Keratinocyte (primary cell): Measurements from ENCODE around the gene STBD1. TPM values are rescaled to one million over a fixed set of nuclear protein-coding genes. Genes with fewer than 3 reads are reported as not detected.

Experiments used
- DNase-seq: peaks from one replicate; pipeline ENCODE4 v3.0.0-alpha.2; 2011; ENCODE audit warnings: low read depth, missing footprints, low spot score
- FAIRE-seq: peaks from 2 replicates; lab custom pipeline; 2011; peaks lifted over from hg19 to GRCh38; lab: Jason Lieb, UNC
- H2AFZ ChIP-seq: 2 replicates; pipeline ENCODE4 v1.6.0; 2012; ENCODE audit warnings: low read length, control low read depth, inconsistent platforms; ENCODE audit not compliant: control insufficient read depth
- H3K27ac ChIP-seq: 2 replicates; pipeline ENCODE4 v1.5.1; 2011; ENCODE audit warnings: low read length; ENCODE audit not compliant: control insufficient read depth, insufficient read depth
- H3K27me3 ChIP-seq: 3 replicates; pipeline ENCODE4 v1.6.0; 2011; ENCODE audit warnings: low read length; ENCODE audit not compliant: control insufficient read depth, insufficient read depth; ENCODE audit errors: extremely low read depth
- H3K36me3 ChIP-seq, 2 experiments: 2 replicates in 1 of 2; 3 replicates in 1 of 2; pipeline ENCODE4 v1.5.1; 2011; ENCODE audit warnings: low read length in 2 of 2, mild to moderate bottlenecking in 1 of 2; ENCODE audit not compliant: control insufficient read depth in 2 of 2, insufficient read depth in 2 of 2; ENCODE audit errors: extremely low read depth in 1 of 2
- H3K4me1 ChIP-seq: 3 replicates; pipeline ENCODE4 v1.5.1; 2011; ENCODE audit warnings: low read length; ENCODE audit not compliant: control insufficient read depth, insufficient read depth; ENCODE audit errors: extremely low read depth
- H3K4me2 ChIP-seq: 3 replicates; pipeline ENCODE4 v1.6.0; 2011; ENCODE audit warnings: low read depth, low read length; ENCODE audit not compliant: control insufficient read depth, insufficient read depth; ENCODE audit errors: extremely low read depth
- H3K4me3 ChIP-seq, 3 experiments: fragments of 200-600 bp in 1 of 3; sonication (generic) in 1 of 3; 2 replicates in 2 of 3; 3 replicates in 1 of 3; pipeline ENCODE4 v1.5.1; 2011 to 2016; ENCODE audit warnings: low read length in 3 of 3, mild to moderate bottlenecking in 3 of 3, control low read depth in 2 of 3, inconsistent platforms in 1 of 3, low read depth in 1 of 3, mixed read lengths in 1 of 3, mixed run types in 1 of 3, moderate library complexity in 1 of 3; ENCODE audit not compliant: control insufficient read depth in 2 of 3, insufficient read depth in 2 of 3; ENCODE audit errors: extremely low read depth in 1 of 3
- H3K79me2 ChIP-seq: 2 replicates; pipeline ENCODE4 v1.6.0; 2012; ENCODE audit warnings: low read length; ENCODE audit not compliant: control insufficient read depth, insufficient read depth
- H3K9ac ChIP-seq: 3 replicates; pipeline ENCODE4 v1.6.0; 2011; ENCODE audit warnings: low read length; ENCODE audit not compliant: control insufficient read depth, insufficient read depth; ENCODE audit errors: extremely low read depth
- H3K9me1 ChIP-seq: 3 replicates; pipeline ENCODE4 v1.6.0; 2011; ENCODE audit warnings: low read length; ENCODE audit not compliant: control insufficient read depth, insufficient read depth; ENCODE audit errors: extremely low read depth
- H3K9me3 ChIP-seq: 2 replicates; pipeline ENCODE4 v1.5.1; 2012; ENCODE audit warnings: low read depth, low read length; ENCODE audit not compliant: control insufficient read depth
- H4K20me1 ChIP-seq: 3 replicates; pipeline ENCODE4 v1.6.0; 2011; ENCODE audit warnings: low read length; ENCODE audit not compliant: control insufficient read depth, insufficient read depth; ENCODE audit errors: extremely low read depth
- CTCF ChIP-seq, 3 experiments: IDR thresholded peaks in 1 of 3; conservative IDR thresholded peaks in 1 of 3; optimal IDR thresholded peaks in 1 of 3; 2 replicates in 2 of 3; 3 replicates in 1 of 3; pipeline versions ENCODE3 to v1.5.1; 2011; ENCODE audit warnings: low read length in 3 of 3, mild to moderate bottlenecking in 3 of 3, moderate library complexity in 2 of 3, control low read depth in 1 of 3, inconsistent platforms in 1 of 3; ENCODE audit not compliant: insufficient read depth in 2 of 3; ENCODE audit errors: extremely low read depth in 1 of 3
- EZH2 ChIP-seq: IDR thresholded peaks from one replicate; pipeline ENCODE4 v1.6.1; 2012; ENCODE audit warnings: inconsistent platforms, mild to moderate bottlenecking, low read length, moderate library complexity
- dilution Hi-C: fragments of 300-500 bp; cut with MboI; formaldehyde crosslinking; loops from one replicate; pipeline ENCODE4 v1.7.0; 2020; ENCODE audit warnings: low sequenced_read_pairs; ENCODE audit not compliant: extremely low pct_ligation_motif_present
- polyA plus RNA-seq, 5 experiments: library from polyadenylated mRNA; depleted of rRNA in 3 of 5; stranded (reverse) in 3 of 5; stranded (forward) in 1 of 5; unstranded in 1 of 5; fragments of >200 nt; gene quantifications; 1 replicate in 1 of 5; 2 replicates in 3 of 5; 3 replicates in 1 of 5; pipeline versions ENCODE4 v1.2.1 to v1.2.3, GENCODE V29; 2011 to 2012; ENCODE audit warnings: missing spikeins in 2 of 5, low read depth in 1 of 5, low replicate concordance in 1 of 5

STBD1 gene
- polyA plus RNA-seq, 1 donor (not counting 4 experiments of a cell fraction or from before 2014, with no cell fraction given), result 0.41 TPM

GRCh38 chr4:76311896-76312331 is 5.4 kb downstream of the STBD1 start:
- H3K27me3 ChIP-seq, result no peaks in the 10 kb centered on the region
- H3K9me3 ChIP-seq, result no peaks in the 10 kb centered on the region
- no peaks in the 10 kb centered on the region for H3K79me2 ChIP-seq
- no peaks in the 10 kb centered on the region for H3K9me1 ChIP-seq
- dilution Hi-C loops, result no loop called here
- TF ChIP-seq CTCF (optimal IDR thresholded peaks at IDR 0.05 in 1 of 3, IDR thresholded peaks at IDR 0.05 in 1 of 3, conservative IDR thresholded peaks at IDR 0.05 in 1 of 3; ENCODE audit: extremely low read depth in 1 of 3, insufficient read depth in 2 of 3, low read length in 3 of 3), result no peak
- TF ChIP-seq EZH2, result no peak
- no peak overlapping the region for H3K4me2 ChIP-seq
- H3K4me1 ChIP-seq, result no peaks in the 10 kb centered on the region
- no peak overlapping the region for H2AFZ ChIP-seq
- H3K36me3 ChIP-seq, result peaks cover 0 to 7% of the 10 kb centered on the region in 2 experiments
- DNase-seq (no peak), FAIRE-seq (no peak)
- no peak overlapping the region for H3K27ac ChIP-seq
- no peaks in the 10 kb centered on the region for H4K20me1 ChIP-seq
- H3K9ac ChIP-seq, result no peak overlapping the region
- no peak overlapping the region for H3K4me3 ChIP-seq

- peaks cover 0 to 7% of the 10 kb centered on the region in 2 experiments for H3K36me3 ChIP-seq
- no peaks in the 10 kb centered on the region for H3K9me3 ChIP-seq
- dilution Hi-C loops, result no loop called here
- no peak overlapping the region for H3K4me2 ChIP-seq
- H3K27ac ChIP-seq, result no peak overlapping the region
- no peak for TF ChIP-seq EZH2
- H3K79me2 ChIP-seq, result no peaks in the 10 kb centered on the region
- no peak for FAIRE-seq
- no peak overlapping the region for H2AFZ ChIP-seq
- H4K20me1 ChIP-seq, result no peaks in the 10 kb centered on the region
- no peak overlapping the region for H3K4me3 ChIP-seq
- no peaks in the 10 kb centered on the region for H3K27me3 ChIP-seq
- H3K4me1 ChIP-seq, result no peaks in the 10 kb centered on the region
- H3K9me1 ChIP-seq, result no peaks in the 10 kb centered on the region
- H3K9ac ChIP-seq, result no peak overlapping the region
- DNase-seq, result no peak
Observed at GRCh38 chr4:76312457-76312856, 5.9 kb downstream of the STBD1 start.

DNA sequence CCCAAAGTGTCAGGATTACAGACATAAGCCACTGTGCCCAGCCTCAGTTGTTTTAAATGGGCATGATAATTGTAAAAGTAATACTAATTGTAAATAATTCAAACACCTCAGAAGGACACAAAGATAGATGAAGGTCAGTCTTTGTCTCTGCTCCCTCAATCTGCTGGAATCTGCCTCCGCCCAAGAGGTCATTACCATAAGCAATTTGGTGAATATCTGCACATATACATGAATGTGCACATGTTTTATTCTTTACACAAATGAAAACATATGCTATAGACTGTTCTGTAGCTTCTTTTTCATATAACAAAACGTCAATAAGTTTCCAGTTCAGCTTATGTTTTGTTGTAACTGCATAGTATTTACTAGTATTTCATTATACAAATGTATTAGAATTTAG is 7.0 kb downstream of the STBD1 start:
- dilution Hi-C loops, result no loop called here
- Histone ChIP-seq H2AFZ (no peak overlapping the region), H3K79me2 (no peaks in the 10 kb centered on the region), H3K36me3 (peaks cover 0 to 7% of the 10 kb centered on the region in 2 experiments), H3K9ac (no peak overlapping the region), H3K4me2 (no peak overlapping the region), H3K9me1 (no peaks in the 10 kb centered on the region), H3K27ac (no peak overlapping the region), H3K27me3 (no peaks in the 10 kb centered on the region), H4K20me1 (no peaks in the 10 kb centered on the region), H3K4me1 (no peaks in the 10 kb centered on the region), H3K9me3 (no peaks in the 10 kb centered on the region), H3K4me3 (no peak overlapping the region)
- no peak for DNase-seq
- TF ChIP-seq CTCF (optimal IDR thresholded peaks at IDR 0.05 in 1 of 3, IDR thresholded peaks at IDR 0.05 in 1 of 3, conservative IDR thresholded peaks at IDR 0.05 in 1 of 3; ENCODE audit: extremely low read depth in 1 of 3, insufficient read depth in 2 of 3, low read length in 3 of 3) (no peak), EZH2 (no peak)
- FAIRE-seq, result no peak
